ENCODE measurements around the gene HLF.
A peak's percentile ranks its signal among the peaks of the same experiment; 100 is the strongest.

Gene HLF

DNA sequence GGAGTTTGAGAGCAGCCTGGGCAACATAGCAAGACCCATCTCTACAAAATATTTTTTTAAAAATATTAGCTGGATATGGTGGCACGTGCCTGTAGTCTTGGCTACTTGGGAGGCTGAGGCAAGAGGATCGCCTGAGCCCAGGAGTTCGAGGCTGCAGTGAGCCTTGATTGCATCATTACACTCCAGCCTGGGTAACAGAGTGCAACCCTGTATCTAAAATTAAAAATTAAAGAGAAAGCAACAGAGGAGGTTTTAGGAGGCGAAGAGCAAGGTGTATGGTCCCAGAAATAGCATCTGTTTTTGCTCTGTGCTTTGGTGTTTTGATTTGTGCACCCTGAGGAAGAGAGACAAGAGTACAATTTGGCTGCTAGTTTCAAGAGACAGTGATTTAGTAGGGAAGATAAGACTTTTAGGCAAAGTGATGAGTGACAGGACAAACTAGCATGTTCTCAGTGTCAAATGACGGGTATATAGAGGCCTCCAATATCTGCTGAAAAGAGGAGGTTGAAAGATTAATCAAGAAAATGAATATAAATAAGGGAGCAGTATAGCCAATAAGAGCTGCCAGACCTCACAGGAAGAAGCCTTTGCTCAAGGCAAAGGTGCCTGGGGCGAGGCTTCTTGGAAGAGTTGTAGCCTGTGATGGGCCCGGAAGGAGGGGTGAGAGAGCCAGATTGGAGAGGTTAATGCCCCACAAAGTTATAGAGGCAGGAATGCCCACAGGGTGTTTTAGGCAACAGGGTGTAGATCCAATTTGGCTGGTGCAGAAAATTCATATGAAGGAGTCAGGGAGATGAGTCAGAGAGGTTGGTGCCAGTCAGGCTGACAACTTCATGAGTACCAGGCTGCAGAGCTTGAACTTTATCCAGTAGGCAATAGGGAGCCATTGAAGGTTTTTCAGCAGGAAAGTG lies 11.4 kb downstream of the HLF start:
- no peak for DNase-seq

- DNase-seq, result no peak
Observed at GRCh38 chr17:55278173-55278961, 13.6 kb downstream of the HLF start.

GRCh38 chr17:55279203-55279602 lies 14.4 kb downstream of the HLF start:
- no peak for DNase-seq

- DNase-seq, result no peak
Observed at GRCh38 chr17:55279788-55280187, 15.0 kb downstream of the HLF start.

- no peak for DNase-seq
Observed at GRCh38 chr17:55280212-55280611, 15.5 kb downstream of the HLF start.

DNA sequence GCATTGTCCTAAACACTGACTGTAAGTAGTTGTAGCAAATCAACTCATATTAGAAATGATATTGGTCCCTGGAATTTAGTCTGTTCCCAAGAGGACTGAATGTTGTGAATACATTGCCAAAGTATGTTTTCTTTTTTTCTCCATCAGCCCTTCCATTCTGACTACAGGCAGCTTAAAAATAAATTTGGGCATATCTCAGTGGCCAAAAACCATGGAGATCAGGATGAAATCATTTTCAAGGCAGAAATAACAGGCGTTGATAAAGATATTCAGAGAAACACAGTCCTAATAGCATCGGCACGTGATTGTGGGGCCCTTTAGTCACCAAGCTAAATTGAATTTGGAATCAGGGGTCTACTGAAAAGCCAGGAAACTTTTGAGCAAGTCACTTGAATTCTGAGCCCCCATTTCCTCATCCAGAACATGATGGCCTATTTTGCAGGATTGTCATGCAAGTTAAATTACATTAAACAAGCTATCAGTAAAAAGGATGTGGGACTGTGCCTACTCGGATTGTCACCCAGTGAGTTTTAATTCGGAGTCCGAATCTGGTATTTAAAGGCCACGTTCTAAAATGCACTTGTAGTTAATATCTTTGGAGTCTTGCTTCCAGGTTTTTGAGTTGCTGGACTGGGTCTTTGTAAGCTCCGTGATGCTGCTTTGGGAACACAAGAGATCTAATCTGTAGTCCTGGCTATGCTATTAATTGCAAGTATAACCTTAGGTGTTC lies 17.1 kb downstream of the HLF start:
- no peak for DNase-seq

- DNase-seq, result no peak
Observed at GRCh38 chr17:55282379-55282702, 17.6 kb downstream of the HLF start.

- DNase-seq, result no peak
Observed at GRCh38 chr17:55282741-55283140, 18.0 kb downstream of the HLF start.

DNA sequence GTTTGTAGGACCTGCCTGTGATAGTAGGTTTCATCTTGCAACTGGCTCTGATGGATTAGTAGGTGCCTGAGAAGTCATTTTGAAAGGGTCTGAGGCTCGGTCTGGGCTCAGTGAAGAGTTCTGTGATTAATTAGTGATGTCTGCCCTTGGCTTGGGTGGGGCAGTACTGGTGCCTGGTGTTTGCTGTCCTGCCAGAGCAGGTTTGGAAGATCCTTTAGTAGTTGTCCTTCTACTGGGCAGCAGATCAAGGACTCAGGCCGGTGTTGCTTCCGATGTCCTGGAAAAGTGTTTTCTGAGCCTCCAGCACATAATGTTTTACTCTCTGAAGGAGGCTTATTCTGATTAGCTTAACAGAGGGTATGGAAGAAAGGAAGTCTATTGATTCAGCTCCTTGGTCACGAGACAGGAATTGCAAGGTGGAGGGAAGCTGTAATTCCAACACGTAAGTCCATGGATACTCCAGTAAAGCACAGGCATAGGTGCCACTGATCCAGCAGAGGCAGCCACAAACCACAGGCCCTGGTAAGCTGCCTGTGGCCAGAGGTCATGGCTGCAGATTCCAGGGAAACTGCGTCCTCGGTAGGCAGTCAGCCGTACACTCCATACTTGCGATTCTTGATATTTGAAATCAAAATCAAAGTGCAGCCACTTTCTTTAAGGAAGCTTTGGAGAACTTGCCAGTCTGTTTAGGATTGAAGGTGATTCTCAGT lies 18.7 kb downstream of the HLF start:
- no peak for DNase-seq

- DNase-seq, result no peak
Observed at GRCh38 chr17:55284001-55284884, 19.5 kb downstream of the HLF start.

DNA sequence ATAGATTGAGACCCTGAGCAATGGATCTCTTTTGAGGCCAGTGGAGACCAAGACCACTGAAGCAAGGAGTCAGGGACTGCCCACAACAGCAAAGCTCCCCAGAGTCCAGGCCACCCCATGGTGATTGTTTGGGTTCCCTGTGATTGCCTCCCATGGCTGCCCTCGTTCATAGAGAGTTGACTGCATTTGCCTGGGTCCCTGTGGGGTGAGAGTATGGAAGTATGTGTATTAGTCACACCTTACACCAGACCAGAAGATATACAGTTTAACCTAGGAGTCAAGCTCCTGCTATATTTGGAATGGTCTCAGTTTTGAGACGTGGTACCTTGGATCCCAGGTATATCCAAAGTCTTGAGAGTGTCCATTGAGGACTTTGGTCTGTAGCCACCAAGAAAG lies 20.2 kb downstream of the HLF start:
- DNase-seq, result no peak

GRCh38 chr17:55285340-55286301 lies 20.9 kb downstream of the HLF start:
- no peak for DNase-seq

DNA sequence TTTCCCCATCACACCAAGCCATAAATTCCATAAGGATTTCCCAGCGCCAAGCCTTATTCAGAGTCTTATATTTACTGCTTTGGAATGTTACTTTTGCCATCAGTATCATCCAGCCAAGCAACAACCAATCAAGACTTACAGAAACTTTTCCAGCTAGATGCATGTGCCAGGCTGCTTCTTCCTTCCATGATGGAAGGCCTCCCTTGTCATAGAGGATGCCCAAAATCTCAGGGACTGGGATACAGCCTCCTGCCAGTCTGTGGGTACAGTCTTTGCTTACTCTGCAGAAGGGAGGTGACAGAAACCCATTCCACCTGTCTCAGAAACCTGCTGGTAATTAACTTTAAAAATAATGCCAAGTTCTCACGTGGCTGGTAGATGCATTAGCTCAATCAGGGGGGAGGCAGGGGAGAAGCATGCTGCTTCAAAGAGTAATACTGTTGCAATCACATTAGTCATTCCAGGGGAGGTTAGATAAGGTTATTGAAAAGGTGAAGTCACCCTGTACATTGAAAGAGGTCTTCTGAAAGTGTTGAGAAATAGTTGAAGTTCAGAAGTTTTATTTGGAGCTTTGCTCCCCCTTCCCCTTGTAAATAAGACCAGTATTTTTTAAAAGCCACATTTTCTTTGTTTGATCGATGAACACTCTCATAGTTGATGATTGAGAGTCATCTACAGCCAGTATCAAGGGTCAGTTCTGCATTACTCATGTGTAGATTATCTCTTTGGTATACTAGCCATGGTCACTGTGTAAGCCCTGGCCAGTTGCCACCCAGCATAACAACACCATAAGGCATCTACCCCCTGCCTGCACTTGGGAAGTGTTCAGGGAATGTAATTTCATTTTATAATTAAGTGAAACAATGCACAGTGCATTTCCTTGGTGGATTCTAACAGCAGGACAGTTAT lies 22.2 kb downstream of the HLF start:
- peak in 1 of 2 experiments; percentile 15 for DNase-seq

- no peak for DNase-seq
Observed at GRCh38 chr17:55288356-55289105, 23.8 kb downstream of the HLF start.

- DNase-seq, result no peak
Observed at GRCh38 chr17:55289106-55289446, 24.3 kb downstream of the HLF start.

DNA sequence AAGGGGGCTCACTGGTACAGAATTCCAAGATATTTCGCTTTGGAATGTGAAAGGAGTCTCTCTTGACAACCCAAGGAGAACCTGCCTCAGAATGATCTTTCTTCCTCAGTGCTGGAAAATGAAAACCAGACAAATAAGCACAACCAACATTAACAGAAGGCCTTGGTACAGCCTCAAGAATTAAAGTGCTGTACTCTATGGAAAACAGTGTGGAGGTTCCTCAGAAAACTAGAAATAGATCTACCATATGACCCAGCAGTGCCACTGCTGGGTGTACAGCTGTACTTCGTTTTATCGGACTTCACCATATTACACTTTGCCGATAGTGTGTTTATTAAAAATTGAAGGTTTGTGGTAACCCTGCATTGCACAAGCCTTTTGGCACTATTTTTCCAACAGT lies 25.2 kb downstream of the HLF start:
- DNase-seq, result no peak

- no peak for DNase-seq
Observed at GRCh38 chr17:55290492-55291113, 25.8 kb downstream of the HLF start.

DNA sequence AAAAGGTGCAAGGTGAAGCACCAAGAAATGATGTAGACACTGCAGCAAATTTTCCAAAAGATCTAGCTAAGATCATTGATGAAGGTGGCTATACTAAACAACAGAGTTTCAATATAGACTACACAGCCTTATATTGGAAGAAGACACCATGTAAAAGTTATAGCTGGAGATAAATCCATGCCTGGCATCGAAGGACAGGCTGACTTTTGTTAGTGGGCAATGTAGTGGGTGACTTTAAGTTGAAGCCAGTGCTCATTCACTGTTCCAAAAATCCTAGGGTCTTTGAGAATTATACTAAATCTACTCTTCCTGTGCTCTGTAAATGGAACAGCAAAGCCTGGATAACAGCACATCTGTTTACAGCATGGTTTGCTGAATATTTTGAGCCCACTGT lies 26.4 kb downstream of the HLF start:
- no peak for DNase-seq

Data from cerebellar nuclear complex (tissue), 1 donor.